ENCODE results near the gene RHOT2. TPM values are rescaled to one million over a fixed set of nuclear protein-coding genes. Genes with fewer than 3 reads are reported as not detected.

Gene RHOT2
- total RNA-seq, 4 donors from 2014 or later = 49.7 to 81.8 (median 57.6) TPM

DNA sequence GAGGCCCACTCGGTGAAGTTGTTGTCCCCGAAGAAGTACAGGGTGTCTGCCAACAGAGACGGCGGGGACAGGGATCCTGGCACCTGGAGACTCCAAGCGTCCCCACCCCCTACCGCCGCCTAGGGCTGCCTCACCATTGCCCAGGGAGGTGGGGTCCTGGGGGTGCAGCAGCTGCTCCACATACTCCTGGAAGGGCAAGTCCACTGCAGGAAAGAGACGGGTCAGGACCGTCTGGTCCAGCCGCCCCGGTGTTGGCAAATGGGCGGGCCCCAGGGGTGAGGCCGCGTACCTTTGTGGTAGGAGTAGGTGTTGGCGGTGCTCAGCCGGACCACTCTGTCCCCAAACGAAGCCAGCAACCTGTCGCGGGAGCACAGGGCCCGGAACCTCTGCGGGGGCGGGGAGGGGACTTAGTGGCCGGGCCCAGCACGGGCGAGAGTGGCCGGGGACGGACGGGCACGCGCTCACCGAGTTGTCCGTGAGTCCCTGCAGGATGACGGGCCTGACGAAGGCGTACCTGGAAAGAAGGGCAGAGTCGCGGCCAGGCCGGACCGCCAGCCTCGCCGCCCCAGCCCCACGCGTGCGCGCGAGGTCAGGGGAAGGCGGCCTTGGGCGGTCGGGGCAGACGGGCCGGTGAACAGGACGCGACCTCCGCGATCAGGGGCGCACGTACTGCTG, 15.6 kb downstream of the RHOT2 start:
- WGBS, 2 donors = 28 to 44% methylated on average over 5 to 27 of the region's 57 CpGs
- Histone ChIP-seq H3K4me1 (peaks cover 30 to 49% of the 10 kb centered on the region in 2 donors), H3K9me3 (no peaks in the 10 kb centered on the region), H3K36me3 (peaks cover 18 to 20% of the 10 kb centered on the region in 2 donors), H3K4me3 (replicated peaks in 1 of 3) (peak overlapping the region in 1 of 3 donors; percentile 86), H3K27ac (peak overlapping the region in 1 of 3 donors; percentile 6), H3K27me3 (no peaks in the 10 kb centered on the region)
- TF ChIP-seq CTCF (IDR thresholded peaks at IDR 0.05) (no peak), POLR2A (IDR thresholded peaks at IDR 0.05) (no peak)
- no peak for DNase-seq
- intact Hi-C loops (cut with DNase I) = no loop called here

GRCh38 chr16:684071-684794, 16.3 kb downstream of the RHOT2 start, which contains the start of gene JMJD8:
Gene JMJD8, minus strand, starts transcription at chr16:684334. Its CDS starts 15 bp downstream, at chr16:684319.
- Histone ChIP-seq H3K9me3 (no peaks in the 10 kb centered on the region), H3K27me3 (no peaks in the 10 kb centered on the region), H3K4me1 (peaks cover 28 to 52% of the 10 kb centered on the region in 2 donors), H3K4me3 (replicated peaks in 1 of 3) (peak within 1 kb of the TSS in 2 of 3 donors; percentile 42 to 86), H3K36me3 (peaks cover 18 to 20% of the 10 kb centered on the region in 2 donors), H3K27ac (peak within 1 kb of the TSS; percentile 58 to 72 (median 66))
- WGBS, 2 donors = 15% methylated on average over 22 of the region's 91 CpGs; no CpG with 5 or more reads in 1 of the 2 donors
- TF ChIP-seq CTCF (IDR thresholded peaks at IDR 0.05) (no peak), POLR2A (IDR thresholded peaks at IDR 0.05) (peak in 1 of 2 donors; percentile 73)
- intact Hi-C loops (cut with DNase I) = no loop called here
- DNase-seq = peak; percentile 98

GRCh38 chr16:684961-685696, 17.2 kb downstream of the RHOT2 start:
- Histone ChIP-seq H3K36me3 (peaks cover 18 to 20% of the 10 kb centered on the region in 2 donors), H3K27me3 (no peaks in the 10 kb centered on the region), H3K27ac (peak overlapping the region in 1 of 3 donors; percentile 66), H3K4me1 (peaks cover 33 to 54% of the 10 kb centered on the region in 2 donors), H3K4me3 (replicated peaks in 1 of 3) (peak overlapping the region in 1 of 3 donors; percentile 86), H3K9me3 (no peaks in the 10 kb centered on the region)
- TF ChIP-seq POLR2A (IDR thresholded peaks at IDR 0.05) (no peak), CTCF (IDR thresholded peaks at IDR 0.05) (no peak)
- intact Hi-C loops (cut with DNase I) = no loop called here
- WGBS, 2 donors = 95% methylated on average over 45 to 61 of the region's 61 CpGs
- DNase-seq = no peak

GRCh38 chr16:685967-686366, 18.0 kb downstream of the RHOT2 start:
- TF ChIP-seq CTCF (IDR thresholded peaks at IDR 0.05) (peak in 1 of 6 experiments; percentile 19), POLR2A (IDR thresholded peaks at IDR 0.05) (no peak)
- peak; percentile 37 to 41 for DNase-seq
- peaks cover 33 to 58% of the 10 kb centered on the region in 2 donors for H3K4me1 ChIP-seq
- 89 to 100% methylated on average over 3 to 5 of the region's 10 CpGs for WGBS, 2 donors
- H3K27ac ChIP-seq = no peak overlapping the region
- peaks cover 18 to 20% of the 10 kb centered on the region in 2 donors for H3K36me3 ChIP-seq
- intact Hi-C loops (cut with DNase I) = no loop called here
- H3K9me3 ChIP-seq = no peaks in the 10 kb centered on the region
- no peaks in the 10 kb centered on the region for H3K27me3 ChIP-seq
- H3K4me3 ChIP-seq (replicated peaks in 1 of 3) = no peak overlapping the region
